HPDE6-E6E7 (cell line): Measurements from ENCODE around the gene ATXN2.
"Not testable (repeated sequence)": the region's sequence is repeated elsewhere in the genome, so short reads cannot be mapped to it uniquely, and the experiment has no call there.

Experiments
- DNase-seq: peaks from one replicate; pipeline ENCODE4 v3.0.0; 2011; ENCODE audit warnings: missing footprints; ENCODE audit errors: extremely low spot score

Gene ATXN2

DNA sequence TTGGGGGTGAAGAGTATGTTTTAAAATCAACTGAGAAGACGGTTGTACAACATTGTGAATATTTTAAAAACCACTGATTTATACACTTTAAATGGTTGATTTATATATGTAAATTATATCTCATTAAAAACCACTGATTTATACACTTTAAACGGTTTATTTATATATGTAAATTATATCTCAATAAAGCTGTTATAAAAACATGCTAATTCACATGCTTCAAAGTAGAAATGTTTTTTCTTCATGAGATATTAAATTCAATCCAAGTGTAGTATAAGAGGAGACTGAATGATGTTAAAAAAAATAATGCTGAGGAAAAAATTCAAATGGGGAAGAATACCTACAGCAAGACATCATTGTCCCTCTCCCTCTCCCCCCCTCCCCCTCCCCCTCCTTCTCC is 92.9 kb downstream of the ATXN2 start:
- no peak for DNase-seq

- no peak for DNase-seq
These were observed 93.5 kb downstream of the ATXN2 start for GRCh38 chr12:111505601-111506036.

DNA sequence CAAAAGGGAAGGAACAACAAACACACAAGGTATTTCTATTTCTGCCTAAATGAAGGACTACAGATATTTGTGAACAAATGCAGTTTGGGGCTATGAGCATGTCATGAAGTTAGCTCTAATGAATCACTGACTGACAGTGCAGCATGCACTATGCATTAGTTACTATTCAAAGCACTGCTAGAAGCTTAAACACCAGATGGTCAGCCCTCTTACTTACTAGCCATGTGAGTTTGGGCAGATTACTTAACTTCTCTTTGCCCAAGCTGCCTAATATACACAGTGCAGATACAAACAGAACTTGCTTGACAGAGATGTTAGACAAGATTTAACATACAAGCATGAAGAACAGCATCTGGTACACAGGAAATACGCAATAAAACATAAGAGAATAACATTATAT is 96.0 kb downstream of the ATXN2 start:
- DNase-seq = no peak

- DNase-seq = no peak
These were observed 104.4 kb downstream of the ATXN2 start for GRCh38 chr12:111494676-111495075.

GRCh38 chr12:111492979-111493378 is 106.1 kb downstream of the ATXN2 start:
- not testable (repeated sequence) for DNase-seq

- no peak for DNase-seq
These were observed 110.3 kb downstream of the ATXN2 start for GRCh38 chr12:111488798-111489197.

GRCh38 chr12:111488271-111488670 is 110.8 kb downstream of the ATXN2 start:
- no peak for DNase-seq

- no peak for DNase-seq
These were observed 116.7 kb downstream of the ATXN2 start for GRCh38 chr12:111482462-111482861.

- DNase-seq = no peak
These were observed 127.9 kb downstream of the ATXN2 start for GRCh38 chr12:111471236-111471635.

- DNase-seq = no peak
These were observed 129.7 kb downstream of the ATXN2 start for GRCh38 chr12:111469401-111469800.

DNA sequence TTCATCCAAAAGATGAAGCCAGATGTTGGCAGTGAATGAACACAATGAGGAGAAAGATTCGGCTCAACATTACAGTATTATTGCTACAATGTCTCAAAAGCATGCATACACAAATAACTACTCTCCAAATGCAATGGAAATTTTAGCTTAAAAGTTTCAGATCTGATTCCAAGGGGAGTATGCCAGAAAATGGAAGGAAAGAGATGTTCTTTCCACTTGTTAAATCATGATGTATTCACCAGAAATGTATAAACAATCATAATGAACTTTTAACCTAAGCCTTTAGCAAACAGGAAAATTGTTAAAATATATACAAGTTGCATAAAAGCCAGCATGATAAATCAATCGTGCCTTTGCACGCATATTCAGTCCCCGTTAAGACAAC is 131.3 kb downstream of the ATXN2 start:
- no peak for DNase-seq

DNA sequence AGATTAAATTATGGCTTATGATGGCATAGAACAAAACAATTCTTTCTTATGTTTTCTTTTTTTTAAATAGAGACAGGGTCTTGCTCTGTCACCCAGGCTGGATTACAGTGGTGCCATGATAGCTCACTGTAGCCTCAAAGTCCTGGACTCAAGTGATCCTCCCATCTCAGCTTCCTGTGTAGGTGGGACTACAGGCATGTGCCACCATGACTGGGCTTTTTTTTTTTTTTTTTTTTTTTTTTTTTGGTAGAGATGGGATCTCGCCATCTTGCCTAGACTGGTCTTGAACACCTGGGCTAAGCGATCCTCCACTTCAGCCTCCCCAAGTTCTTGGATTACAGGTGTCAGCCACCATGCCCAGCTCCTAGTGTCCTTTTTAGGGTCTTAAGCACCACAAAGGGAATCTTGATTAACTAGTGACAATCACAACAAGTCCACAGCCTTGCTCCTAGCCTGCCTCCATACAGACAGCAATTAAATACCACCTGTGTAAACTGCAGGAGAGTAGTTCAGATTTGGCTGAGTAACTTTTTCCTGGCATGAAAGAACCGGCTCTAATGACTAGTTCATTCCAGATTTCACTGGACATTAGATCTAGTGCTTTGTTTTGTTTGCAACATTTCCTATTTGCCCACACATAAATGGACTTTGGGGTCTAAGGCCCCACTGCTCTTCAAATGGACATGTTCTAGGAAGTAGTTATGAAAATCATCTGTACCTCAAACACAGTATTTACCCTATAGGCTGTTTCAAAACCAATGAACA is 131.8 kb downstream of the ATXN2 start:
- no peak for DNase-seq

DNA sequence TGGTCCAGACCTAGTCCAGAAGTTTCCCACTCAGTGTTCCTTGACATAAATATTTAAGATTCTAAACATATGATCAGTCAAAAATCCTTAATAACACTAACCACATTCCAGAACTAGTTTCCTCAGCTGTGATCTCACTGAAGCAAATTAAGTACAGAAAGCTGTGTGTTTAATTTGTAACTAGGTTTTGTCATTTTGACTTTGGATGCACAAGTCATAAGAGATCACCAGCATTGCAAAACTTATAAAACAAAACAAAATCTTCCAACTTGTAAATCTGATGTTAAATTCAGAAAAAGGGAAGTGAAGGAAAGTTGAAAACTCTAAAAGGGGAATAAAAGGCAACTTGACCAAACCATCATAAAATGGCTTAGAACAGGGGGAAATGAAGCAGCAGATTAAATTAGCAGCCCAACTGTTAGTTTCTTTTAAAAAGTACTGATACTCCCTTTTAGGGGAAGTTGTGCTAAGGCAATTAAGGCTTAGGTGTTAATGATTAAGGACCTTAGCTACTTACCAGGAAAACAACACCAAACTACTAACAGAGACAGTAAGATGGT is 136.8 kb downstream of the ATXN2 start:
- DNase-seq = no peak

DNA sequence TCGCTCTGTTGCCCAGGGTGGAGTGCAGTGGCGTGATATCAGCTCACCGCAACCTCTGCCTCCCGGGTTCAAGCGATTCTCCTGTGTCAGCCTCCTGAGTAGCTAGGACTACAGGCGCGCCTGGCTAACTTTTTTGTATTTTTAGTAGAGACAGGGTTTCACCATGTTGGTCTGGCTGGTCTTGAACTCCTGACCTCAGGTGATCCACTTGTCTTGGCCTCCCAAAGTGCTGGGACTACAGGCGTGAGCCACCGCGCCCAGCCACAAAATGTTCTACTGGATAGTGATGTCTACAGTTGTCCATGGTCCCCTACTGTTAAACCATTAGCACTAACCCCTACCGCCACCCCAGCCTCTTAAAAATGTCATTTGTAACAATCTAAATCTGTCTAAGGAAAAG is 139.0 kb downstream of the ATXN2 start:
- not testable (repeated sequence) for DNase-seq

DNA sequence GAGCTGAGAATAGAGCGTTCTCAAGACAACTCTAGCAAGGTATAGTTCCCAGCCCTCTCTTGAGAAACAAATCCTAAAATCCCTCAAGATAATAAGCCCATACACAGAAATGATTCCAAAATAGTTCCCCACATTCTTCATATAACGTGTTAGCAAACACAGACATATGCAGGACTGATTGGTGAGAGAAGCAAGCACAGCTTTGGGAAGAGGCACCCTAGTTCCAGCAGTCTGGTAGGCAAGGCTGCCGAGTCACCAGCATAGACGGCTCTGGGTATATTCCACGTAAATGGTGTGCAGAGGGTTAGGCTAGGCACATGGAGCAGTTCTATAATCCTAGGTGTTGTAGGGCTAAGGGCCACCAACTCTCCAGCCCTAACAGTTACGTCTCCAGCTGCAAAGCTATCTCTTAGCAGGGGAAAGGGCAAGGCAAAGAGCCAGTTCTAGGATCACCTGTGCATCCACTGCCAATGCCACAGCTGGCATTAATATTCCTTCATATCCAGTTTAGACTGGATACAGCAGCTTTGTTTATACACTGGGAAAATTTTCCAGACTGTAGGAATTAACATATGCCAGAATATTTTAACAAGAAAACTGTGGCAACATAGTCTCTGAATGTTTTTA is 140.5 kb downstream of the ATXN2 start:
- no peak for DNase-seq

DNA sequence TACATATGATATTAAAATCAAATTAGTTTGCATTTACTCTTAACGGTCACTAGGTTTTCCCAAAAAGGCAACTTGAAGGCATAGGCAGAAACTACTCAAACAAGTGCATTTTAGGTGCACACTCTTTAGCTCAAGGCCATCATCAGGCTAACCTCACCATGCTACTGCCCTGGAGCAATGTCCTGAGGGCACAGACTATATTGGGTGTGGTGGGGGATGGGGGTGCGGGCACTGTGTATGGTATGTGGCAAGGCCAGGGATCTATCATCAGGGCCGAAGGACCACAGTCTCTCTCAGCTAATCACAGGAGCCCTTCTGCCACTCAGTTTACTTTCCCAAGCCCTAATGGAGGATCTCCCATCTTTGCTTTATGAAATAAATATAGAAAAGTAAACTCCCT is 141.5 kb downstream of the ATXN2 start:
- DNase-seq = no peak

DNA sequence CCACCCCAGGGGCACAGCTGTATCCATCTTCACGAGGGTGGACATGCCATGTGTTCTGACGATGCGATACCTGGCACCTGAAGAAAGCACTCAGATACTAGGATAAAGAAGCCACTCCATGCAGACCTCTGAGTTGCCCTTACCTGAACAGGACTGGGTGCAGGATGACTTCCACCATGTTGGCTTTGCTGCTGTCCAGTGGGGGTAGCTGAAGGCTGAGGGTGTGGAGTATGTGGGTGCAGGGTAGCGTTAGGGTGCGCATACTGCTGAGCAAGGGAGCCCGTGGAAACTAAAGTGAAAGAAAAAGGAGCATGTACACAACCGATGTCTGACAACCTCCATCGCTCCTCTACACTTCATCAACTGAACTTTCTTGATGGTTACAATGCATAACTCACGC is 142.0 kb downstream of the ATXN2 start:
- no peak for DNase-seq

DNA sequence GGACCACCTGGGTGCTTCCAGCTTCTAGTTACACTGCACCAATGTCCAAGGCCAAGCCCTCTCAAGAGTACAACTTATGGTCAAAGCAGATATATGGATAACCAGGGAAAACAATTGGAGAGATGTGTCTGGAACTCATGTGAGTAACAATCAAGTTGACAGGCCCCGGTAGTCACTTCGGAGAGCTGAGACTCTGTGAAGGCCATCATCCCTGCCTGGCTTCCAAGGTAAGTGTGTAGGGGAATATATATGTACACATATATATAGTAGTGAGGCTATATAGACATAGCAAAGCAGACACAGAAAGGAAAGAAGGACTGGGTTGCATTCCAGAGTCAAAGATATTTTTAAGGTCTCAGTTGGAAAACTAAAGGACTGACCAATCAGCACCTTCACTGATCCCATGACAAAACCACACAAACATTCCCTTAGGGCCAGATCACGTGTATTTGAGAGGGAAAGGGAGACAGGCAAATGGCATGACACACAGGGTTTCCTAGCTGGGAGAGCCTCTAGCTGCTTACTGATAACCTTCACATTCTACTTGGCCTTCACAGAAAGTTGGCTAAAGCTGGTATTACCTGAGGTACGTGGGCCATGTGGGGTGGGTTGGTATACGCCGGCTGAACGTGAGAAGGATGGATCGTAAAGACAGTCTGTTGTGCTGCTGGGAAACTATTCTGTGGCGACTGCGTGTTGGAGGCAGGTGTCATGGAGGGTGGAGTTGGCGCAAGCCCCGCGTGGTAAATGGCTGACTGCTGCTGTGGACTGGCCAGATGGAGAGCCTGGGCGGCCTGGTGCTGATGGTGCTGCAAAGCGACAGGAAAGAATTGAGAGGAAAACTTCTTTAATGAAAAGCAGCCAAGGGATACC is 143.4 kb downstream of the ATXN2 start:
- no peak for DNase-seq

GRCh38 chr12:111454716-111455447 is 144.2 kb downstream of the ATXN2 start:
- DNase-seq = no peak

DNA sequence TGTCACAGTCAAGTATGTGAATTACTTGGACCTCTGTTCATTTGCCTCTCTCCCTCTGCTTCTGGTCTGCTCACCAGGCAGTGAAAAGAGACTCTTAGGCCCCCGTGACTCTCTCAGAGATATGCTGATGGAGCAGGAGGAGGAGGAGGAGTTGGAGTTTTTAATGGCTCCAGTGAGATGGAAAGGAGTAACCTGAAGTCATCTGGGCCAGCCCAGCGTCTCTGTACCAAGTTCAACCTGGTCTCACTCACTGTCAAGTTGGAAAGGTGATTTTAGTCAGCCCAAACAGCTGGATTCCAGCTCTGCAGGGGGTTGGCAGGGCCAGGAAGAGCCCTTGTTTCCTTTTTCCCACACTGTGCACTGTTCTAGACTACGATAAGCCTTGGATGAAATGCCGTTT is 144.8 kb downstream of the ATXN2 start:
- no peak for DNase-seq
